IPS DF 6.9 (cell line): ENCODE data around the gene ABHD4.
"Not testable (repeated sequence)": the region's sequence is repeated elsewhere in the genome, so short reads cannot be mapped to it uniquely, and the experiment has no call there.

Experiments
- DNase-seq: peaks from one replicate; pipeline ENCODE4 v3.0.0-alpha.2; 2013; ENCODE audit warnings: low read depth, low spot score
- H3K27ac ChIP-seq: one replicate; pipeline ENCODE4 v1.5.1; 2013; ENCODE audit warnings: low read length, control low read depth
- H3K27me3 ChIP-seq: 2 replicates; pipeline ENCODE4 v1.6.1; 2013; ENCODE audit warnings: mild to moderate bottlenecking, low read length; ENCODE audit not compliant: control insufficient read depth, insufficient read depth
- H3K36me3 ChIP-seq: 2 replicates; pipeline ENCODE4 v1.6.1; 2013; ENCODE audit warnings: low read length; ENCODE audit not compliant: control insufficient read depth, insufficient read depth
- H3K4me1 ChIP-seq: 2 replicates; pipeline ENCODE4 v1.6.1; 2013; ENCODE audit warnings: low read length; ENCODE audit not compliant: control insufficient read depth, insufficient read depth
- H3K4me3 ChIP-seq: 2 replicates; pipeline ENCODE4 v1.5.1; 2013; ENCODE audit warnings: mild to moderate bottlenecking, low read length
- H3K9me3 ChIP-seq: 2 replicates; pipeline ENCODE4 v1.6.1; 2013; ENCODE audit warnings: low read length, inconsistent platforms; ENCODE audit not compliant: control insufficient read depth, insufficient read depth
- WGBS: extraction: QIAGEN DNeasy Blood & Tissue Kit; methylation state at CpG from one replicate; pipeline ENCODE4 v1.1.7; 2013; ENCODE audit warnings: mixed read lengths, missing lambda C conversion rate; ENCODE audit not compliant: insufficient read length, insufficient coverage; 5-methylcytosine and 5-hydroxymethylcytosine counted together

The ABHD4 gene

GRCh38 chr14:22563987-22564386 is 34.1 kb upstream of the ABHD4 start:
- WGBS = no CpG with 5 or more reads among the region's 5 CpGs
- Histone ChIP-seq H3K36me3 (peaks cover 2% of the 10 kb centered on the region; the same call in 1 of the 2 replicates), H3K4me1 (no peaks in the 10 kb centered on the region), H3K4me3 (no peak overlapping the region), H3K9me3 (no peaks in the 10 kb centered on the region), H3K27me3 (no peaks in the 10 kb centered on the region), H3K27ac (no peak overlapping the region)
- no peak for DNase-seq

- no peaks in the 10 kb centered on the region for H3K27me3 ChIP-seq
- no peak overlapping the region for H3K4me3 ChIP-seq
- H3K4me1 ChIP-seq = no peaks in the 10 kb centered on the region
- no peak overlapping the region for H3K27ac ChIP-seq
- WGBS = no CpG with 5 or more reads among the region's 1 CpG
- DNase-seq = no peak
- no peaks in the 10 kb centered on the region for H3K9me3 ChIP-seq
- peaks cover 2% of the 10 kb centered on the region; the same call in 1 of the 2 replicates for H3K36me3 ChIP-seq
Measured at GRCh38 chr14:22564463-22564862, 33.6 kb upstream of the ABHD4 start.

DNA sequence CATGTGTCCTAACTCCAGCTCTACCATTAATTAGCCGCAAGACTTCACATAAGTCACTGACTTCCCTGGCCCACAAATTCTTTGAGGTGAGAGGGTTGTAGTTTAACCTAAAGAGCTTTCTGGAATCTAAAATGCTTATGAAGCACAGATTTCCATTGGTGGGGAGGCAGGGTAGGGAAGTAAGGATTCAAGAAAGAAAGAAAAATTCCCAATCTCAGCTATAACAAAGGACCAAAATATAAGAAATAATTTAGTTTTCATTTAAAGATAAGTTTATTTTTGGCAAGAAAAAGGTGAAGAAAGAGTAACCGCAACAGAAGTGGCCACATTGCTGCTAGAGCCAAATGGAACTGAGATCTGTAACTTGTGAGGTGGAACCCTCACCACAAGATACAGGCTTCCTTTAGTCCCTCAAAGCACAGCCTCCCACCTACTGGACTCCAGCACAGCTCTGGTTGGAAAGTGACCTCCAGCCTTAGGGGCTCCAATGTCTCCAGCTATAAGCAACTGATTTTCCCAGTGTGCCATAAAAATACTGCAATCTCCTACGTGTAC is 32.6 kb upstream of the ABHD4 start:
- Histone ChIP-seq H3K36me3 (peaks cover 2% of the 10 kb centered on the region; the same call in 1 of the 2 replicates), H3K4me3 (no peak overlapping the region), H3K4me1 (no peaks in the 10 kb centered on the region), H3K27ac (no peak overlapping the region), H3K9me3 (no peaks in the 10 kb centered on the region), H3K27me3 (no peaks in the 10 kb centered on the region)
- no peak for DNase-seq
- WGBS = no CpG with 5 or more reads among the region's 3 CpGs

DNA sequence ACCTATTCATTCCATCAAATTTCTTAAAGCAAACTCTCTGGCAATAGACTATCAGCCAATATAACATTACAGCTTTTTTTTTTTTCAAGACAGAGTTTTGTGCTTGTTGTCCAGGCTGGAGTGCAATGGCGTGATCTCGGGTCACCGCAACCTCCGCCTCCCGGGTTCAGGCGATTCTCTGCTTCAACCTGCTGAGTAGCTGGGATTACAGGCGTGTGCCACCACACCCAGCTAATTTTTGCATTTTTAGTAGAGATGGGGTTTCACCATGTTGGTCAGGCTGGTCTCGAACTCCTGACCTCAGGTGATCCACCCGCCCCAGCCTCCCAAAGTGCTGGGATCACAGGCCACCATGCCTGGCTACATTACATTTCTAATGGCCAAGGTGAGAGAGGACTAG is 31.8 kb upstream of the ABHD4 start:
- not testable (repeated sequence) for H3K36me3 ChIP-seq, H3K27me3 ChIP-seq, DNase-seq, H3K4me3 ChIP-seq, H3K27ac ChIP-seq, H3K9me3 ChIP-seq, H3K4me1 ChIP-seq
- WGBS = no CpG with 5 or more reads among the region's 9 CpGs

DNA sequence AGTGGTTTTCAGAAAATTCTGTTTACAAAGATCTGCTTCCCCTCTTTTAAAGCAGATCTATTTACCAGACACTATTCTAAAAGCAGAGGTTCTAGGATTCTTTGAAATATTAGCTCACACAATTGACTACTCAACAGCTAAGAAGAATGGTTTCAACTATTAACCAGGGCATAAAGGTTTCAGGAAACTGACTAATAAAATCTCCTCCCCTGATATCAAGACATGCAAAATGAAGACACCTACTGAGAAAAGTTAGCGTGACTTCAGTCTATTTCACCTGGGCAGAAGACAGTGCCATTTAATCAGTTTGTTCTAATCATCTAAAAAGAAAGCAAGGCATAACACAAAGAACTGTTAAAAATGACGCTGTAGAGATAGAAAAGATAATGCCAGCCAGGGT is 31.3 kb upstream of the ABHD4 start:
- no CpG with 5 or more reads among the region's 2 CpGs for WGBS
- no peak for DNase-seq
- no peaks in the 10 kb centered on the region for H3K9me3 ChIP-seq
- H3K4me3 ChIP-seq = no peak overlapping the region
- H3K27ac ChIP-seq = no peak overlapping the region
- H3K4me1 ChIP-seq = no peaks in the 10 kb centered on the region
- peaks cover 2% of the 10 kb centered on the region; the same call in 1 of the 2 replicates for H3K36me3 ChIP-seq
- no peaks in the 10 kb centered on the region for H3K27me3 ChIP-seq

GRCh38 chr14:22567437-22567836 is 30.7 kb upstream of the ABHD4 start:
- WGBS = no CpG with 5 or more reads among the region's 1 CpG
- no peak for DNase-seq
- H3K27ac ChIP-seq = no peak overlapping the region
- H3K4me1 ChIP-seq = no peaks in the 10 kb centered on the region
- no peaks in the 10 kb centered on the region for H3K9me3 ChIP-seq
- H3K4me3 ChIP-seq = no peak overlapping the region
- H3K36me3 ChIP-seq = peaks cover 2% of the 10 kb centered on the region; the same call in 1 of the 2 replicates
- H3K27me3 ChIP-seq = no peaks in the 10 kb centered on the region

GRCh38 chr14:22569106-22569736 is 28.9 kb upstream of the ABHD4 start:
- no peak for DNase-seq
- H3K27me3 ChIP-seq = no peaks in the 10 kb centered on the region
- H3K27ac ChIP-seq = no peak overlapping the region
- H3K36me3 ChIP-seq = peaks cover 6% of the 10 kb centered on the region; the same call in 1 of the 2 replicates
- H3K4me3 ChIP-seq = no peak overlapping the region
- no peaks in the 10 kb centered on the region for H3K4me1 ChIP-seq
- H3K9me3 ChIP-seq = no peaks in the 10 kb centered on the region
- no CpG with 5 or more reads among the region's 6 CpGs for WGBS

DNA sequence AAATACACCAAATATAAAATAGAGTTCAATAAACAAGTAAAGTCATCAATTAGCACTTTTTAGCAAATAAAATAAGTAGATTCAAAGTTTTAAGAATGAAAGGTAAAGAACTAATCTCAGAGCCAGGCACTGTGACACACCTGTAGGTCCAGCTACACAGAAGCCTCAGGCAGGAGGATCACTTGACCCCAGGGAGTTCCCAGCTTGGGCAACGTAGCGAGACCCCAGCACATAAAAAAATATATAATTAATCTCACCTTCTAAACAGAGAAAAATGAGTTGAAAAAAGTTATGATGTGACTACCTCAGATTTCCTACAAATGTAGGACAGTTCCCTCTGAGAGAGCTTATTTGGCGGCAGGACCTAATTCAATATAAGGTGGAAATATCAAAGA is 28.4 kb upstream of the ABHD4 start:
- H3K36me3 ChIP-seq = peaks cover 5% of the 10 kb centered on the region; the same call in 1 of the 2 replicates
- no peaks in the 10 kb centered on the region for H3K9me3 ChIP-seq
- H3K27ac ChIP-seq = no peak overlapping the region
- DNase-seq = no peak
- no peaks in the 10 kb centered on the region for H3K27me3 ChIP-seq
- H3K4me3 ChIP-seq = no peak overlapping the region
- WGBS = no CpG with 5 or more reads among the region's 3 CpGs
- no peaks in the 10 kb centered on the region for H3K4me1 ChIP-seq

GRCh38 chr14:22570132-22570949 is 27.8 kb upstream of the ABHD4 start:
- Histone ChIP-seq H3K36me3 (peaks cover 5% of the 10 kb centered on the region; the same call in 1 of the 2 replicates), H3K9me3 (no peaks in the 10 kb centered on the region), H3K4me3 (no peak overlapping the region), H3K27ac (no peak overlapping the region), H3K27me3 (no peaks in the 10 kb centered on the region), H3K4me1 (no peaks in the 10 kb centered on the region)
- no CpG with 5 or more reads among the region's 8 CpGs for WGBS
- DNase-seq = peak; percentile 89

GRCh38 chr14:22572562-22573058 is 25.5 kb upstream of the ABHD4 start:
- no peaks in the 10 kb centered on the region for H3K9me3 ChIP-seq
- H3K4me3 ChIP-seq = no peak overlapping the region
- DNase-seq = no peak
- no peak overlapping the region for H3K27ac ChIP-seq
- WGBS = no CpG with 5 or more reads among the region's 1 CpG
- H3K27me3 ChIP-seq = no peaks in the 10 kb centered on the region
- H3K36me3 ChIP-seq = peaks cover 5% of the 10 kb centered on the region; the same call in 1 of the 2 replicates
- no peaks in the 10 kb centered on the region for H3K4me1 ChIP-seq
